Dermis blood vessel endothelial cell (primary cell): ENCODE measurements around the gene RPL35A. TPM values are rescaled to one million over a fixed set of nuclear protein-coding genes. Genes with fewer than 3 reads are reported as not detected.

Experiments
- total RNA-seq: library from RNA; depleted of rRNA; stranded (reverse); fragments of >200 nt; gene quantifications from 2 replicates; pipeline ENCODE4 v1.2.3, GENCODE V29; 2014

RPL35A gene
- total RNA-seq, 1 donor from 2014 or later = 678 TPM

Other genes starting within 250 kb of the RPL35A start
- gene RUBCN, start 213.3 kb upstream of the RPL35A start, total RNA-seq = 8.8 and 15.3 TPM in 2 replicates
- 73.2 and 110 TPM in 2 replicates for gene FYTTD1, start 200.3 kb upstream of the RPL35A start, total RNA-seq
- gene LRCH3, start 158.9 kb upstream of the RPL35A start, total RNA-seq = 82.4 and 154 TPM in 2 replicates
- 2.0 and 3.2 TPM in 2 replicates for gene LMLN, start 10.0 kb downstream of the RPL35A start, total RNA-seq